HCT116 (cell line): ENCODE results near the gene UVSSA. TPM values are rescaled to one million over a fixed set of nuclear protein-coding genes. Genes with fewer than 3 reads are reported as not detected.

ENCODE experiments used
- ATAC-seq: fragments of 200-7000 bp; cut with Tn5 transposase; 2 replicates; pipeline ENCODE4 v1.9.1; 2020; ENCODE audit warnings: mild to moderate bottlenecking, moderate library complexity
- BruUV-seq: library from RNA; stranded (reverse); fragments of 400-500 nt; replicated peaks from 2 replicates; lab custom pipeline; 2021; lab: Mats Ljungman, UMichigan
- CTCF ChIA-PET: fragments of 300-600 bp; sonication (Branson Sonifier 250); formaldehyde crosslinking; loops from one replicate; lab custom pipeline; 2021; ENCODE audit warnings: antibody characterized with exemption; lab: Charles Lee
- POLR2A ChIA-PET: fragments of 300-600, 350-600 bp; sonication (Branson Sonifier 250); formaldehyde crosslinking; loops from one replicate; lab custom pipeline; 2021; ENCODE audit warnings: antibody characterized with exemption; lab: Charles Lee
- RAD21 ChIA-PET, 2 experiments: fragments of 300-600 bp; sonication (Branson Sonifier 250); formaldehyde crosslinking; loops; one replicate each; lab custom pipeline; 2023; ENCODE audit warnings: low total read pairs in 2 of 2; ENCODE audit not compliant: uncharacterized antibody in 2 of 2, unreplicated experiment in 2 of 2, low non-redundant PET in 1 of 2; lab: Charles Lee
- DNase-seq: peaks from one replicate; pipeline ENCODE4 v3.0.0-alpha.2; 2010; ENCODE audit warnings: low read depth, low spot score
- H2AFZ ChIP-seq: fragments of 200-600 bp; shearing (Covaris generic), sonication (generic); 2 replicates; pipeline ENCODE4 v1.6.1; 2017; ENCODE audit warnings: low read depth, mixed run types, mixed read lengths, antibody characterized with exemption, low read length; ENCODE audit not compliant: poor library complexity, severe bottlenecking
- H3K27ac ChIP-seq: 2 replicates; pipeline ENCODE4 v1.5.1; 2012; ENCODE audit warnings: low read depth, low read length
- H3K27me3 ChIP-seq: fragments of 200-600 bp; sonication (generic); 2 replicates; pipeline ENCODE4 v1.6.1; 2016; ENCODE audit warnings: mixed run types, low read length, mixed read lengths; ENCODE audit not compliant: insufficient read depth
- H3K36me3 ChIP-seq, 2 experiments: fragments of 200-500 bp in 1 of 2; fragments of 200-600 bp in 1 of 2; sonication (Bioruptor generic) in 1 of 2; sonication (generic) in 1 of 2; 2 replicates each; pipeline versions ENCODE4 v1.5.1 to v1.6.1; 2014 to 2016; ENCODE audit warnings: low read length in 2 of 2, inconsistent platforms in 1 of 2, mixed read lengths in 1 of 2, mixed run types in 1 of 2; ENCODE audit not compliant: insufficient read depth in 2 of 2, control insufficient read depth in 1 of 2
- H3K4me1 ChIP-seq, 2 experiments: fragments of 200-600 bp in 1 of 2; sonication (generic) in 1 of 2; 2 replicates each; pipeline versions ENCODE4 v1.5.1 to v1.6.1; 2012 to 2017; ENCODE audit warnings: low read length in 2 of 2, inconsistent platforms in 1 of 2, mild to moderate bottlenecking in 1 of 2, mixed read lengths in 1 of 2, mixed run types in 1 of 2, moderate library complexity in 1 of 2; ENCODE audit not compliant: insufficient read depth in 2 of 2, control insufficient read depth in 1 of 2
- H3K4me2 ChIP-seq: fragments of 200-600 bp; sonication (generic); 2 replicates; pipeline ENCODE4 v1.6.1; 2017; ENCODE audit warnings: mixed run types, low read length, mixed read lengths
- H3K4me3 ChIP-seq, 2 experiments: fragments of 200-600 bp in 1 of 2; sonication (generic) in 1 of 2; replicated peaks in 1 of 2; 2 replicates each; pipeline ENCODE4 v1.5.1; 2011 to 2016; ENCODE audit warnings: low read length in 2 of 2, control low read depth in 1 of 2, low read depth in 1 of 2, mild to moderate bottlenecking in 1 of 2, mixed read lengths in 1 of 2, mixed run types in 1 of 2
- H3K79me2 ChIP-seq: fragments of 200-600 bp; sonication (generic); 2 replicates; pipeline ENCODE4 v1.6.1; 2017; ENCODE audit warnings: mild to moderate bottlenecking, mixed run types, low read length, moderate library complexity, mixed read lengths; ENCODE audit not compliant: insufficient read depth
- H3K9ac ChIP-seq: fragments of 200-600 bp; sonication (generic); 2 replicates; pipeline ENCODE4 v1.6.1; 2016; ENCODE audit warnings: low read length, mixed read lengths
- H3K9me2 ChIP-seq: fragments of 200-600 bp; sonication (generic), shearing (Covaris generic); 2 replicates; pipeline ENCODE4 v1.6.1; 2017; ENCODE audit warnings: mixed run types, mild to moderate bottlenecking, moderate library complexity; ENCODE audit not compliant: insufficient read depth
- H3K9me3 ChIP-seq, 2 experiments: fragments of 200-500 bp in 1 of 2; fragments of 200-600 bp in 1 of 2; sonication (Bioruptor generic) in 1 of 2; sonication (generic) in 1 of 2; 2 replicates each; pipeline ENCODE4 v1.6.1; 2014 to 2017; ENCODE audit warnings: low read length in 2 of 2, mixed read lengths in 2 of 2, inconsistent platforms in 1 of 2, low read depth in 1 of 2, mild to moderate bottlenecking in 1 of 2, mixed run types in 1 of 2, moderate library complexity in 1 of 2; ENCODE audit not compliant: control insufficient read depth in 1 of 2, insufficient read depth in 1 of 2
- H4K20me1 ChIP-seq: fragments of 200-600 bp; sonication (generic), shearing (Covaris generic); 2 replicates; pipeline ENCODE4 v1.6.1; 2017; ENCODE audit warnings: mixed run types, mild to moderate bottlenecking, moderate library complexity; ENCODE audit not compliant: insufficient read depth
- ATF3 ChIP-seq: IDR thresholded peaks from 2 replicates; pipeline ENCODE4 v1.6.1; 2012
- ELF1 ChIP-seq: IDR thresholded peaks from 2 replicates; pipeline ENCODE4 v1.6.1; 2012; ENCODE audit warnings: low read depth, borderline replicate concordance
- EZH2 ChIP-seq: fragments of 200-600 bp; sonication (generic); IDR thresholded peaks from 2 replicates; pipeline ENCODE4 v1.6.1; 2017; ENCODE audit warnings: antibody characterized with exemption, mixed run types
- FOSL1 ChIP-seq: IDR thresholded peaks from 2 replicates; pipeline ENCODE4 v1.6.1; 2012; ENCODE audit warnings: low read depth
- JUND ChIP-seq: IDR thresholded peaks from 2 replicates; pipeline ENCODE4 v1.6.1; 2012
- RAD21 ChIP-seq: IDR thresholded peaks from 2 replicates; pipeline ENCODE4 v1.6.1; 2012; ENCODE audit warnings: low read depth, mild to moderate bottlenecking
- SP1 ChIP-seq: IDR thresholded peaks from 2 replicates; pipeline ENCODE4 v1.6.1; 2012; ENCODE audit warnings: low read depth
- TCF7L2 ChIP-seq: IDR thresholded peaks from 2 replicates; pipeline ENCODE4 v1.7.0; 2011; ENCODE audit warnings: borderline replicate concordance, inconsistent platforms; ENCODE audit not compliant: insufficient read depth, insufficient read length; ENCODE audit errors: extremely low read depth
- ZBTB33 ChIP-seq: IDR thresholded peaks from 2 replicates; pipeline ENCODE4 v1.6.1; 2011; ENCODE audit warnings: mild to moderate bottlenecking, low read length, moderate library complexity; ENCODE audit not compliant: insufficient replicate concordance; ENCODE audit errors: extremely low read depth
- intact Hi-C: fragments of 100-400 bp; cut with micrococcal nuclease; formaldehyde crosslinking; loops from 2 replicates; pipeline ENCODE4 v1.10.0; 2022
- total RNA-seq: library from RNA; stranded (reverse); gene quantifications from one replicate; pipeline ENCODE4 v1.2.1, GENCODE V29; 2021; ENCODE audit not compliant: unreplicated experiment

Gene UVSSA
- total RNA-seq, 1 experiment from 2014 or later = 30.5 TPM

- Histone ChIP-seq H4K20me1 (no peaks in the 10 kb centered on the region), H3K36me3 (peaks cover 0 to 8% of the 10 kb centered on the region in 2 experiments; a peak in 1 of 4 replicates), H3K4me2 (peak overlapping the region; percentile 75), H3K9me3 (no peaks in the 10 kb centered on the region), H3K27me3 (no peaks in the 10 kb centered on the region), H3K79me2 (peaks cover 98% of the 10 kb centered on the region), H3K9me2 (no peaks in the 10 kb centered on the region), H2AFZ (no peak overlapping the region), H3K27ac (peak overlapping the region; percentile 87), H3K4me3 (peak overlapping the region in 1 of 2 experiments; percentile 37; a peak in 2 of 4 replicates), H3K9ac (peak overlapping the region; percentile 55), H3K4me1 (peaks cover 30 to 31% of the 10 kb centered on the region in 2 experiments)
- intact Hi-C loops = no loop called here
- ATAC-seq (peak; percentile 59), DNase-seq (peak; percentile 33)
- ChIA-PET CTCF (no interaction called here), RAD21 (no interaction called here), POLR2A (interaction anchor here (1.6 kb wide), 1 partner anchor 18 kb away, joined by 3 read pairs; no protein-coding TSS in a partner anchor)
- TF ChIP-seq FOSL1 (peak; percentile 66), JUND (peak; percentile 72), SP1 (peak; percentile 26; the same call in 1 of the 2 replicates), ATF3 (no peak)
- no TSS peak for BruUV-seq
Measured at GRCh38 chr4:1305781-1306455, 41.1 kb upstream of the UVSSA start.

- no peak for TF ChIP-seq ZBTB33
- TF ChIP-seq TCF7L2 = no peak
- no peak for TF ChIP-seq ELF1
- TF ChIP-seq EZH2 = no peak
- no peak for TF ChIP-seq RAD21
- no peak for TF ChIP-seq JUND
- ChIA-PET CTCF (no interaction called here), POLR2A (no interaction called here), RAD21 (no interaction called here)
- Histone ChIP-seq H3K27me3 (no peaks in the 10 kb centered on the region), H3K27ac (no peak overlapping the region), H3K4me1 (peaks cover 30 to 31% of the 10 kb centered on the region in 2 experiments), H3K79me2 (peaks cover 99% of the 10 kb centered on the region), H3K9me3 (no peaks in the 10 kb centered on the region), H4K20me1 (no peaks in the 10 kb centered on the region), H3K4me3 (no peak overlapping the region), H2AFZ (no peak overlapping the region), H3K36me3 (peaks cover 2 to 14% of the 10 kb centered on the region in 2 experiments; a peak in 3 of 4 replicates), H3K9me2 (no peaks in the 10 kb centered on the region), H3K4me2 (no peak overlapping the region), H3K9ac (no peak overlapping the region)
- DNase-seq = no peak
- BruUV-seq = no TSS peak
- intact Hi-C loops = no loop called here
- ATAC-seq = no peak
Measured at GRCh38 chr4:1307951-1308735, 38.9 kb upstream of the UVSSA start.
